Keratinocyte (primary cell): ENCODE data around the gene WDFY1. TPM values are rescaled to one million over a fixed set of nuclear protein-coding genes. Genes with fewer than 3 reads are reported as not detected.

Experiments
- DNase-seq: peaks from one replicate; pipeline ENCODE4 v3.0.0-alpha.2; 2011; ENCODE audit warnings: low read depth, missing footprints, low spot score
- FAIRE-seq: peaks from 2 replicates; lab custom pipeline; 2011; peaks lifted over from hg19 to GRCh38; lab: Jason Lieb, UNC
- H2AFZ ChIP-seq: 2 replicates; pipeline ENCODE4 v1.6.0; 2012; ENCODE audit warnings: low read length, control low read depth, inconsistent platforms; ENCODE audit not compliant: control insufficient read depth
- H3K27ac ChIP-seq: 2 replicates; pipeline ENCODE4 v1.5.1; 2011; ENCODE audit warnings: low read length; ENCODE audit not compliant: control insufficient read depth, insufficient read depth
- H3K27me3 ChIP-seq: 3 replicates; pipeline ENCODE4 v1.6.0; 2011; ENCODE audit warnings: low read length; ENCODE audit not compliant: control insufficient read depth, insufficient read depth; ENCODE audit errors: extremely low read depth
- H3K36me3 ChIP-seq, 2 experiments: 2 replicates in 1 of 2; 3 replicates in 1 of 2; pipeline ENCODE4 v1.5.1; 2011; ENCODE audit warnings: low read length in 2 of 2, mild to moderate bottlenecking in 1 of 2; ENCODE audit not compliant: control insufficient read depth in 2 of 2, insufficient read depth in 2 of 2; ENCODE audit errors: extremely low read depth in 1 of 2
- H3K4me1 ChIP-seq: 3 replicates; pipeline ENCODE4 v1.5.1; 2011; ENCODE audit warnings: low read length; ENCODE audit not compliant: control insufficient read depth, insufficient read depth; ENCODE audit errors: extremely low read depth
- H3K4me2 ChIP-seq: 3 replicates; pipeline ENCODE4 v1.6.0; 2011; ENCODE audit warnings: low read depth, low read length; ENCODE audit not compliant: control insufficient read depth, insufficient read depth; ENCODE audit errors: extremely low read depth
- H3K4me3 ChIP-seq, 3 experiments: fragments of 200-600 bp in 1 of 3; sonication (generic) in 1 of 3; 2 replicates in 2 of 3; 3 replicates in 1 of 3; pipeline ENCODE4 v1.5.1; 2011 to 2016; ENCODE audit warnings: low read length in 3 of 3, mild to moderate bottlenecking in 3 of 3, control low read depth in 2 of 3, inconsistent platforms in 1 of 3, low read depth in 1 of 3, mixed read lengths in 1 of 3, mixed run types in 1 of 3, moderate library complexity in 1 of 3; ENCODE audit not compliant: control insufficient read depth in 2 of 3, insufficient read depth in 2 of 3; ENCODE audit errors: extremely low read depth in 1 of 3
- H3K79me2 ChIP-seq: 2 replicates; pipeline ENCODE4 v1.6.0; 2012; ENCODE audit warnings: low read length; ENCODE audit not compliant: control insufficient read depth, insufficient read depth
- H3K9ac ChIP-seq: 3 replicates; pipeline ENCODE4 v1.6.0; 2011; ENCODE audit warnings: low read length; ENCODE audit not compliant: control insufficient read depth, insufficient read depth; ENCODE audit errors: extremely low read depth
- H3K9me1 ChIP-seq: 3 replicates; pipeline ENCODE4 v1.6.0; 2011; ENCODE audit warnings: low read length; ENCODE audit not compliant: control insufficient read depth, insufficient read depth; ENCODE audit errors: extremely low read depth
- H3K9me3 ChIP-seq: 2 replicates; pipeline ENCODE4 v1.5.1; 2012; ENCODE audit warnings: low read depth, low read length; ENCODE audit not compliant: control insufficient read depth
- H4K20me1 ChIP-seq: 3 replicates; pipeline ENCODE4 v1.6.0; 2011; ENCODE audit warnings: low read length; ENCODE audit not compliant: control insufficient read depth, insufficient read depth; ENCODE audit errors: extremely low read depth
- CTCF ChIP-seq, 3 experiments: IDR thresholded peaks in 1 of 3; conservative IDR thresholded peaks in 1 of 3; optimal IDR thresholded peaks in 1 of 3; 2 replicates in 2 of 3; 3 replicates in 1 of 3; pipeline versions ENCODE3 to v1.5.1; 2011; ENCODE audit warnings: low read length in 3 of 3, mild to moderate bottlenecking in 3 of 3, moderate library complexity in 2 of 3, control low read depth in 1 of 3, inconsistent platforms in 1 of 3; ENCODE audit not compliant: insufficient read depth in 2 of 3; ENCODE audit errors: extremely low read depth in 1 of 3
- EZH2 ChIP-seq: IDR thresholded peaks from one replicate; pipeline ENCODE4 v1.6.1; 2012; ENCODE audit warnings: inconsistent platforms, mild to moderate bottlenecking, low read length, moderate library complexity
- dilution Hi-C: fragments of 300-500 bp; cut with MboI; formaldehyde crosslinking; loops from one replicate; pipeline ENCODE4 v1.7.0; 2020; ENCODE audit warnings: low sequenced_read_pairs; ENCODE audit not compliant: extremely low pct_ligation_motif_present
- polyA plus RNA-seq, 5 experiments: library from polyadenylated mRNA; depleted of rRNA in 3 of 5; stranded (reverse) in 3 of 5; stranded (forward) in 1 of 5; unstranded in 1 of 5; fragments of >200 nt; gene quantifications; 1 replicate in 1 of 5; 2 replicates in 3 of 5; 3 replicates in 1 of 5; pipeline versions ENCODE4 v1.2.1 to v1.2.3, GENCODE V29; 2011 to 2012; ENCODE audit warnings: missing spikeins in 2 of 5, low read depth in 1 of 5, low replicate concordance in 1 of 5

Gene WDFY1
- polyA plus RNA-seq, 1 donor (not counting 4 experiments of a cell fraction or from before 2014, with no cell fraction given) = 54.9 TPM

GRCh38 chr2:223863491-223863890 lies 81.6 kb downstream of the WDFY1 start:
- H4K20me1 ChIP-seq = no peaks in the 10 kb centered on the region
- FAIRE-seq = no peak
- dilution Hi-C loops = no loop called here
- H3K79me2 ChIP-seq = no peaks in the 10 kb centered on the region
- no peak overlapping the region for H2AFZ ChIP-seq
- no peak for DNase-seq
- no peaks in the 10 kb centered on the region for H3K9me1 ChIP-seq
- TF ChIP-seq CTCF (optimal IDR thresholded peaks at IDR 0.05 in 1 of 3, IDR thresholded peaks at IDR 0.05 in 1 of 3, conservative IDR thresholded peaks at IDR 0.05 in 1 of 3; ENCODE audit: extremely low read depth in 1 of 3, insufficient read depth in 2 of 3, low read length in 3 of 3) (no peak), EZH2 (no peak)
- H3K4me1 ChIP-seq = peaks cover 18% of the 10 kb centered on the region
- no peak overlapping the region for H3K4me2 ChIP-seq
- H3K9me3 ChIP-seq = no peaks in the 10 kb centered on the region
- no peak overlapping the region for H3K27ac ChIP-seq
- no peak overlapping the region for H3K9ac ChIP-seq
- no peak overlapping the region for H3K4me3 ChIP-seq
- H3K36me3 ChIP-seq = no peaks in the 10 kb centered on the region
- H3K27me3 ChIP-seq = no peaks in the 10 kb centered on the region

DNA sequence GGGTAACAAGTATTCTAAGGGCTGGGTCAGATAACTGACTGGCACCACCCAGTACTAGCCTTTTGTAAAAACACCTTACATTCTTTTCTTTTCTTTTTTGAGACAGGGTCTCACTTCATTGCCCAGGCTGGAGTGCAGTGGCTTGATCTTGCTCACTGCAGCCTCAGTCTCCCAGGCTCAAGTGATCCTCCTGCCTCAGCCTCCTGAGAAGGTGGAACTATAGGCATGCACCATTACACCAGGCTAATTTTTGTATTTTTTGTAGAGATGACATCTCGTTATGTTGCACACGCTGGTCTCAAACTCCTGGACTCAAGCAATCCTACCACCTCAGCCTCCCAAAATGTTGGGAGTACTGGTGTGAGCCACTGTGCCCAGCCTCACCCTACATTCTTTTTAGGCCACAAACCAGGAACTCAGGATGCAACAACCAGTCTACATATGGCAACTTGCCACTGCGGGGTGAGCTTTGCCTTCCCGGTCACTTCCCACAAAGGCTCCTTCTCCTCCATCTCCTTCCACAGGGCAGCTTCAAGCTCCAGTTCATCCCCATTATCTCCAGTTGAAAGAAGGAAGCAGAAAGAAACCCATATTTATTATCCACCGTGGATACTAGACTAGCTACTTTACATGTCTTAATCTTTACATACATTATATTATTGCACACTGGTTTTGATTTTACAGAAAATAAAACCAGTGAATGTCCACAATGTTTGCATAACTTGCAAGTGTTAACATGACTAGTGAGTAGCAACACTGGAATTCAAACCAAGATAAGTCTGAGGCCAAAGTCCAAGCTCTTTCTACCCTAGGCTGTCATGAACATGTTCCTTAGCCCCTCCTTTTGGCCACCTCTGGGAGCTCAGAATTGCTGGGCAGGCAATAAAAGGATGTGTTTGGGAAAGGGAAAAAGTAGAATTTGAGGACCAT lies 84.1 kb downstream of the WDFY1 start:
- H4K20me1 ChIP-seq = no peaks in the 10 kb centered on the region
- TF ChIP-seq CTCF (optimal IDR thresholded peaks at IDR 0.05 in 1 of 3, IDR thresholded peaks at IDR 0.05 in 1 of 3, conservative IDR thresholded peaks at IDR 0.05 in 1 of 3; ENCODE audit: extremely low read depth in 1 of 3, insufficient read depth in 2 of 3, low read length in 3 of 3) = peak in 2 of 3 experiments; percentile 15 to 32
- TF ChIP-seq EZH2 = no peak
- DNase-seq (peak; percentile 65), FAIRE-seq (peak; percentile 92)
- H3K9me3 ChIP-seq = no peaks in the 10 kb centered on the region
- H3K36me3 ChIP-seq = no peaks in the 10 kb centered on the region
- no peaks in the 10 kb centered on the region for H3K9me1 ChIP-seq
- dilution Hi-C loops = no loop called here
- peak overlapping the region; percentile 81 for H3K4me2 ChIP-seq
- H3K4me1 ChIP-seq = peaks cover 18% of the 10 kb centered on the region
- no peaks in the 10 kb centered on the region for H3K79me2 ChIP-seq
- H2AFZ ChIP-seq = peak overlapping the region; percentile 64
- peak overlapping the region in 2 of 3 experiments; percentile 31 to 43 for H3K4me3 ChIP-seq
- peak overlapping the region; percentile 65 for H3K27ac ChIP-seq
- H3K27me3 ChIP-seq = no peaks in the 10 kb centered on the region
- peak overlapping the region; percentile 19 for H3K9ac ChIP-seq
